Measurements from ENCODE around the gene MUC2. TPM values are rescaled to one million over a fixed set of nuclear protein-coding genes. Genes with fewer than 3 reads are reported as not detected.
A peak's percentile ranks its signal among the peaks of the same experiment; 100 is the strongest.
"Not testable (repeated sequence)": the region's sequence is repeated elsewhere in the genome, so short reads cannot be mapped to it uniquely, and the experiment has no call there.

Gene MUC2
- polyA plus RNA-seq, 3 donors: not detected

GRCh38 chr11:1112351-1113191 is 37.9 kb downstream of the MUC2 start:
- Mint-ChIP-seq H3K9me3 (peaks cover 0 to 4% (median 0%) of the 10 kb centered on the region in 7 donors), H3K36me3 (no peaks in the 10 kb centered on the region), H3K4me1 (no peaks in the 10 kb centered on the region), H3K27ac (no peak overlapping the region), H3K27me3 (ENCODE audit: low read depth in 3 of 3) (peaks cover 1 to 6% (median 2%) of the 10 kb centered on the region in 3 donors), H3K4me3 (no peak overlapping the region)
- intact Hi-C loops (cut with micrococcal nuclease): no loop called here
- no peaks in the 10 kb centered on the region for H3K4me1 ChIP-seq (ENCODE audit: control insufficient read depth in 1 of 2, insufficient read depth in 2 of 2, low read length in 2 of 2)
- H3K27me3 ChIP-seq (ENCODE audit: control insufficient read depth in 2 of 2, insufficient read depth in 2 of 2, low read length in 2 of 2): no peaks in the 10 kb centered on the region
- no peak overlapping the region for H3K4me2 ChIP-seq (replicated peaks; ENCODE audit: extremely low read depth, low read length, poor library complexity, severe bottlenecking)
- DNase-seq: no peak
- H4K20me1 ChIP-seq (ENCODE audit: insufficient read depth, low read length): no peaks in the 10 kb centered on the region
- H3K27ac ChIP-seq (ENCODE audit: low read depth in 1 of 2, low read length in 2 of 2): no peak overlapping the region
- H3K79me2 ChIP-seq (ENCODE audit: insufficient read depth, low read length): no peaks in the 10 kb centered on the region
- no peaks in the 10 kb centered on the region for H3K36me3 ChIP-seq (replicated peaks in 1 of 2; ENCODE audit: control insufficient read depth in 1 of 2, insufficient read depth in 2 of 2, low read length in 2 of 2)
- 95% methylated on average over 11 of the region's 14 CpGs for WGBS (ENCODE audit: insufficient coverage)
- peaks cover 0 to 7% of the 10 kb centered on the region in 2 donors for H3K9me3 ChIP-seq (replicated peaks in 1 of 2; ENCODE audit: control insufficient read depth in 1 of 2, insufficient read depth in 1 of 2, low read length in 2 of 2)
- no peak overlapping the region for H3K9ac ChIP-seq (ENCODE audit: insufficient read depth, low read length, poor library complexity, severe bottlenecking)
- no peak for TF ChIP-seq CTCF (IDR thresholded peaks at IDR 0.05)
- H2AFZ ChIP-seq (ENCODE audit: insufficient read depth, low read depth, low read length, poor library complexity, severe bottlenecking): no peak overlapping the region
- H3K4me3 ChIP-seq (replicated peaks in 1 of 3; ENCODE audit: low read depth in 2 of 3, low read length in 3 of 3): no peak overlapping the region

- no peak overlapping the region for H3K4me3 Mint-ChIP-seq
- Histone ChIP-seq H3K4me3 (replicated peaks in 1 of 3; ENCODE audit: low read depth in 2 of 3, low read length in 3 of 3) (no peak overlapping the region), H3K9me3 (replicated peaks in 1 of 2; ENCODE audit: control insufficient read depth in 1 of 2, insufficient read depth in 1 of 2, low read length in 2 of 2) (peaks cover 0 to 7% of the 10 kb centered on the region in 2 donors), H3K27me3 (ENCODE audit: control insufficient read depth in 2 of 2, insufficient read depth in 2 of 2, low read length in 2 of 2) (no peaks in the 10 kb centered on the region), H2AFZ (ENCODE audit: insufficient read depth, low read depth, low read length, poor library complexity, severe bottlenecking) (no peak overlapping the region), H4K20me1 (ENCODE audit: insufficient read depth, low read length) (no peaks in the 10 kb centered on the region), H3K36me3 (replicated peaks in 1 of 2; ENCODE audit: control insufficient read depth in 1 of 2, insufficient read depth in 2 of 2, low read length in 2 of 2) (no peaks in the 10 kb centered on the region), H3K4me2 (replicated peaks; ENCODE audit: extremely low read depth, low read length, poor library complexity, severe bottlenecking) (no peak overlapping the region), H3K4me1 (ENCODE audit: control insufficient read depth in 1 of 2, insufficient read depth in 2 of 2, low read length in 2 of 2) (no peaks in the 10 kb centered on the region), H3K9ac (ENCODE audit: insufficient read depth, low read length, poor library complexity, severe bottlenecking) (no peak overlapping the region), H3K27ac (ENCODE audit: low read depth in 1 of 2, low read length in 2 of 2) (no peak overlapping the region), H3K79me2 (ENCODE audit: insufficient read depth, low read length) (no peaks in the 10 kb centered on the region)
- intact Hi-C loops (cut with micrococcal nuclease): no loop called here
- 87% methylated on average over 31 of the region's 36 CpGs for WGBS (ENCODE audit: insufficient coverage)
- DNase-seq: no peak
- no peak overlapping the region for H3K27ac Mint-ChIP-seq
- no peaks in the 10 kb centered on the region for H3K4me1 Mint-ChIP-seq
- TF ChIP-seq CTCF (IDR thresholded peaks at IDR 0.05): no peak
- H3K36me3 Mint-ChIP-seq: no peaks in the 10 kb centered on the region
- H3K9me3 Mint-ChIP-seq: peaks cover 0 to 4% (median 0%) of the 10 kb centered on the region in 7 donors
- peaks cover 2 to 4% (median 3%) of the 10 kb centered on the region in 3 donors for H3K27me3 Mint-ChIP-seq (ENCODE audit: low read depth in 3 of 3)
Observed at GRCh38 chr11:1113405-1114201, 38.9 kb downstream of the MUC2 start.

- H2AFZ ChIP-seq (ENCODE audit: insufficient read depth, low read depth, low read length, poor library complexity, severe bottlenecking); H3K9me3 ChIP-seq (replicated peaks in 1 of 2; ENCODE audit: control insufficient read depth in 1 of 2, insufficient read depth in 1 of 2, low read length in 2 of 2); H3K9ac ChIP-seq (ENCODE audit: insufficient read depth, low read length, poor library complexity, severe bottlenecking); H3K4me1 Mint-ChIP-seq; H3K36me3 Mint-ChIP-seq; intact Hi-C loops (cut with micrococcal nuclease); H3K36me3 ChIP-seq (replicated peaks in 1 of 2; ENCODE audit: control insufficient read depth in 1 of 2, insufficient read depth in 2 of 2, low read length in 2 of 2); H3K4me2 ChIP-seq (replicated peaks; ENCODE audit: extremely low read depth, low read length, poor library complexity, severe bottlenecking); H3K27ac ChIP-seq (ENCODE audit: low read depth in 1 of 2, low read length in 2 of 2); H3K79me2 ChIP-seq (ENCODE audit: insufficient read depth, low read length); H3K27me3 ChIP-seq (ENCODE audit: control insufficient read depth in 2 of 2, insufficient read depth in 2 of 2, low read length in 2 of 2); H3K4me3 ChIP-seq (replicated peaks in 1 of 3; ENCODE audit: low read depth in 2 of 3, low read length in 3 of 3); H4K20me1 ChIP-seq (ENCODE audit: insufficient read depth, low read length); DNase-seq; H3K27me3 Mint-ChIP-seq (ENCODE audit: low read depth in 3 of 3); H3K4me1 ChIP-seq (ENCODE audit: control insufficient read depth in 1 of 2, insufficient read depth in 2 of 2, low read length in 2 of 2); H3K9me3 Mint-ChIP-seq; H3K4me3 Mint-ChIP-seq: not testable (repeated sequence)
- WGBS (ENCODE audit: insufficient coverage): no CpG with 5 or more reads among the region's 6 CpGs
- peak overlapping the region in 1 of 7 donors; percentile 49 for H3K27ac Mint-ChIP-seq
Observed at GRCh38 chr11:1115292-1115691, 40.6 kb downstream of the MUC2 start.

Measured in CD14-positive monocyte (primary cell).